HEK293T (cell line): ENCODE results near the gene AP3B1.

Source experiments
- ARNT ChIP-seq: fragments of 450-650 bp; IDR thresholded peaks from 2 replicates; pipeline ENCODE4 v1.6.1; 2017; ENCODE audit warnings: mild to moderate bottlenecking
- BHLHE40 ChIP-seq: fragments of 450-650 bp; IDR thresholded peaks from 2 replicates; pipeline ENCODE4 v1.6.1; 2016; ENCODE audit warnings: mild to moderate bottlenecking, moderate library complexity, borderline replicate concordance
- CTBP1 ChIP-seq: fragments of 450-650 bp; IDR thresholded peaks from 2 replicates; pipeline ENCODE4 v1.6.1; 2016; ENCODE audit warnings: borderline replicate concordance
- ELF4 ChIP-seq: fragments of 450-650 bp; IDR thresholded peaks from 2 replicates; pipeline ENCODE4 v1.6.1; 2017; ENCODE audit warnings: antibody characterized with exemption
- FOXA1 ChIP-seq: fragments of 450-650 bp; IDR thresholded peaks from 2 replicates; pipeline ENCODE4 v1.6.1; 2016; ENCODE audit warnings: mild to moderate bottlenecking
- FOXK2 ChIP-seq: fragments of 450-650 bp; IDR thresholded peaks from 2 replicates; pipeline ENCODE4 v1.6.1; 2016; ENCODE audit warnings: mild to moderate bottlenecking
- FOXM1 ChIP-seq: fragments of 450-650 bp; IDR thresholded peaks from 2 replicates; pipeline ENCODE4 v1.6.1; 2017; ENCODE audit warnings: mild to moderate bottlenecking, borderline replicate concordance
- HDGF ChIP-seq: fragments of 450-650 bp; IDR thresholded peaks from 2 replicates; pipeline ENCODE4 v1.6.1; 2017; ENCODE audit warnings: antibody characterized with exemption, borderline replicate concordance
- L3MBTL2 ChIP-seq: fragments of 450-650 bp; conservative IDR thresholded peaks from 2 replicates; pipeline ENCODE4 v1.6.1; 2016; ENCODE audit warnings: mild to moderate bottlenecking
- LEF1 ChIP-seq: fragments of 450-650 bp; IDR thresholded peaks from 2 replicates; pipeline ENCODE4 v1.6.1; 2017; ENCODE audit warnings: mild to moderate bottlenecking, borderline replicate concordance
- SP1 ChIP-seq: fragments of 450-650 bp; IDR thresholded peaks from 2 replicates; pipeline ENCODE4 v1.6.1; 2017
- SUZ12 ChIP-seq: fragments of 450-650 bp; IDR thresholded peaks from 2 replicates; pipeline ENCODE4 v1.6.1; 2016; ENCODE audit warnings: mild to moderate bottlenecking
- TARDBP ChIP-seq: fragments of 450-650 bp; IDR thresholded peaks from 2 replicates; pipeline ENCODE4 v1.6.1; 2016
- ZNF384 ChIP-seq: fragments of 450-650 bp; IDR thresholded peaks from 2 replicates; pipeline ENCODE4 v1.6.1; 2016

DNA sequence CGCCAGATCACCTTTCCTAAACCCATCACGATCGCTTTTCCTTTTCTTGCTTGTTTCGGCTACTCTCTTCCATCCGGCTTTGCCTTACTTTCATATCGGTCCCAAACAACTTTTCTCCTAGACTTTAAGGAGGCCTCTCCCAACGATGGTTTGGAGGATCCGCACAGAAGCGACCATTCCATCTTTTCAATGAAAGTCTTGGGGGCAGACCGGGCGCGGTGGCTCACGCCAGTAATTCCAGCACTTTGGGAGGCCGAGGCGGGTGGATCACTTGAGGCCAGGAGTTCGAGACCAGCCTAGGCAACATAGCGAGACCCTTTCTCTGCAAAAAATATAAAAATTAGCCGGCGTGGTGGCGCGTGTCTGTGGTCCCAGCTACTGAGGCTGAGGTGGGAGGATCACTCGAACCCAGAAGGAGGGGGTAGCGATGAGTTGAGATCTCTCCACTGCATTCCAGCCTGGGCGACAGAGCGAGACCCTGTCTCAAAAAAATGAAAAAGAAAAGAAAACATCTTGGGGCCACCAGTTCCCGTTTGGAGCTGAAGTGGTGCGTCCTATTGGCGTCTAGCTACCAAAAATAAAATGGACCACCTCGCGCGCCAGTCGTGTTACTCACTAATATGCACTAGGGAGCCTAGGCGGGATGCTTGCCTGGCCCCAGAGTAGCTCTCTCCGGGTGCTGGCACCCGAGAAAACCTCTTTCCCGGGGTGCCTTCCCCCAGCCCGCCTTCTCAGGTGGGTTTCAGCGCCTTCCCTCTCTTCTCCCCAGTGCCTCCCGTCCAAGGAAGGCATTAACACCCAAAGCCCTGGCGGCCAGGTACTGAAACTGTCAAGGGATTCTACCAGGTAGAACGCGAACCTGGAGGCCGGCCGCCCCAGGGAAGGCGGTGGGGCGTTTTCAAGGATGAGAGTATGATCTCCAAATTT lies 800 bp upstream of the AP3B1 start:
- TF ChIP-seq ARNT, result no peak
- no peak for TF ChIP-seq BHLHE40
- TF ChIP-seq SP1, result no peak
- no peak for TF ChIP-seq ELF4
- no peak; the same call in 1 of the 2 replicates for TF ChIP-seq L3MBTL2
- no peak for TF ChIP-seq FOXM1
- no peak for TF ChIP-seq SUZ12
- TF ChIP-seq TARDBP, result no peak
- no peak for TF ChIP-seq ZNF384
- no peak for TF ChIP-seq FOXA1
- TF ChIP-seq FOXK2, result no peak
- TF ChIP-seq HDGF, result no peak
- TF ChIP-seq LEF1, result no peak
- no peak; the same call in 1 of the 2 replicates for TF ChIP-seq CTBP1
